Upper lobe of right lung (tissue), 1 donor: ENCODE results near the gene TRIM44. TPM values are rescaled to one million over a fixed set of nuclear protein-coding genes. Genes with fewer than 3 reads are reported as not detected.
"Not testable (repeated sequence)": the region's sequence is repeated elsewhere in the genome, so short reads cannot be mapped to it uniquely, and the experiment has no call there.

ENCODE experiments used
- ATAC-seq: fragments of 200-7000 bp; cut with Tn5 transposase; one replicate; pipeline ENCODE4 v1.9.1; 2020; ENCODE audit warnings: mild to moderate bottlenecking, moderate library complexity
- DNase-seq: peaks from one replicate; pipeline ENCODE4 v3.0.0-alpha.2; 2020
- H3K27ac ChIP-seq: fragments of 200-600 bp; one replicate; pipeline ENCODE4 v1.8.0; 2022
- H3K27me3 ChIP-seq: fragments of 200-600 bp; one replicate; pipeline ENCODE4 v1.8.0; 2022; ENCODE audit warnings: mild to moderate bottlenecking
- H3K36me3 ChIP-seq: fragments of 200-600 bp; one replicate; pipeline ENCODE4 v1.8.0; 2022
- H3K4me1 ChIP-seq: fragments of 200-600 bp; one replicate; pipeline ENCODE4 v1.8.0; 2022
- H3K4me3 ChIP-seq: fragments of 200-600 bp; one replicate; pipeline ENCODE4 v1.8.0; 2022; ENCODE audit warnings: mild to moderate bottlenecking
- H3K9me3 ChIP-seq: fragments of 200-600 bp; one replicate; pipeline ENCODE4 v1.8.0; 2022
- intact Hi-C: fragments of 100-400 bp; cut with DNase I; formaldehyde crosslinking; loops from one replicate; pipeline ENCODE4 v1.11.0; 2022
- total RNA-seq: library from RNA; stranded (reverse); fragmentation: NEBNext Ultra II Directional; extraction: Animal tissue kit (Norgen Biotek cat#: 25700); gene quantifications from one replicate; pipeline ENCODE4 v1.2.1, GENCODE V29; 2021
- TF ChIP-seq, protein P1 (sequence below): fragments of 200-600 bp; IDR thresholded peaks from one replicate; pipeline ENCODE4 v1.8.0; 2022; ENCODE audit warnings: antibody characterized with exemption
- donor health status: DM: no; HTN: yes; CAD: no; lungs with severe emphysema.

The TRIM44 gene
- total RNA-seq, 1 donor from 2014 or later = 67.2 TPM

DNA sequence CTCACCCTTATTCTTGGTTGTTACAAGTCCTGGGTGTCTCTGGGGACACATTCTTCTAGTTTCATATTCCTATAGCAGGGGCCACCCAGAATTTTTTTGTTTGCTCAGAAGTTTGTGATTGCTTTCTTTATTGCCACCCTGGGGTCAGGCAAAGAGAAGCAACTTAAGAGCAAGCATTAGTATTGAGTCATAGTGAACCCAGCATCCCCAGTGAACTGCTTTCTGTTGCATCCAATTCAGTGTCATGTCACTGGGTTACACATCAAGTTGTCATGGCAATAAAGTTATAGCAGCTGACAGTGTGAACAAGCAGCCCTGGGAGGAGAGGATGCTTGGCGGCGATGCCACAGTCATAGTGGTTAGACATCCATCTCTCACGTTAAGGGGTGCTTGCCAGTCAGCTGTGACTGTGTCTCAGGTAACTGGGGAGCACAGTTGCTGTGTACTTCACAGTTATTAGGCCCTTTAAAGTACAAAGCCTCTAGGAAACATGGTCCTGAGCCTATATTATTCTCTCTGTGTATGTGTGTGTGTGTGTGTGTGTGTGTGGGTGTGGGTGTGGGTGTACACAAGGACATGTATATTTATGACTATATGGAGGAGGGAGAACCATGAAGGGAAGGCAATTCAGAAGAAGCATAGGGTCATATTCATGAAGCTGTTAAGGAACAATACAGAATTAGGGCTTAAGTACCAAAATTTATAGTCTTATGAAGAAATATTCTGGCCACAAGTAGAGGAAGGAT, 52.5 kb downstream of the TRIM44 start:
- ATAC-seq = no peak
- intact Hi-C loops = no loop called here
- Histone ChIP-seq H3K27me3 (no peaks in the 10 kb centered on the region), H3K27ac (no peak overlapping the region), H3K4me3 (no peak overlapping the region), H3K9me3 (no peaks in the 10 kb centered on the region), H3K36me3 (no peaks in the 10 kb centered on the region), H3K4me1 (no peaks in the 10 kb centered on the region)
- DNase-seq = no peak
- TF ChIP-seq, protein P1, sequence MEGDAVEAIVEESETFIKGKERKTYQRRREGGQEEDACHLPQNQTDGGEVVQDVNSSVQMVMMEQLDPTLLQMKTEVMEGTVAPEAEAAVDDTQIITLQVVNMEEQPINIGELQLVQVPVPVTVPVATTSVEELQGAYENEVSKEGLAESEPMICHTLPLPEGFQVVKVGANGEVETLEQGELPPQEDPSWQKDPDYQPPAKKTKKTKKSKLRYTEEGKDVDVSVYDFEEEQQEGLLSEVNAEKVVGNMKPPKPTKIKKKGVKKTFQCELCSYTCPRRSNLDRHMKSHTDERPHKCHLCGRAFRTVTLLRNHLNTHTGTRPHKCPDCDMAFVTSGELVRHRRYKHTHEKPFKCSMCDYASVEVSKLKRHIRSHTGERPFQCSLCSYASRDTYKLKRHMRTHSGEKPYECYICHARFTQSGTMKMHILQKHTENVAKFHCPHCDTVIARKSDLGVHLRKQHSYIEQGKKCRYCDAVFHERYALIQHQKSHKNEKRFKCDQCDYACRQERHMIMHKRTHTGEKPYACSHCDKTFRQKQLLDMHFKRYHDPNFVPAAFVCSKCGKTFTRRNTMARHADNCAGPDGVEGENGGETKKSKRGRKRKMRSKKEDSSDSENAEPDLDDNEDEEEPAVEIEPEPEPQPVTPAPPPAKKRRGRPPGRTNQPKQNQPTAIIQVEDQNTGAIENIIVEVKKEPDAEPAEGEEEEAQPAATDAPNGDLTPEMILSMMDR = no peak

DNA sequence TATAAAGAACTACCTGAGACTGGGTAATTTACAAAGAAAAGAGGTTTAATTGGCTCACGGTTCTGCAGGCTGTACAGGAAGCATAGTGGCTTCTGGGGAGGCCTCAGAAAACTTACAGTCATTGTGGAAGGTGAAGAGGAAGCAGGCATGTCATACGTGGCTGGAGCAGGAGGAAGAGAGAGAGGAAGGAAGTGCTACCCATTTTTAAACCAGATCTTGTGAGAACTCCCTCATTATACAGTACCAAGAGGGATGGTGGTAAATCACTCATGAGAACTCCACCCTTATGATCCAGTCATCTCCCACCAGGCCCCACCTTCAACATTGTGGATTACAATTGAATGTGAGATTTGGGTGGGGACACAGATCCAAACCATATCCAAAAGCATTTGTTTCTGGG, 53.1 kb downstream of the TRIM44 start:
- H3K27ac ChIP-seq, H3K27me3 ChIP-seq, H3K4me1 ChIP-seq, H3K4me3 ChIP-seq, intact Hi-C loops, ATAC-seq, H3K36me3 ChIP-seq, H3K9me3 ChIP-seq, DNase-seq: not testable (repeated sequence)

DNA sequence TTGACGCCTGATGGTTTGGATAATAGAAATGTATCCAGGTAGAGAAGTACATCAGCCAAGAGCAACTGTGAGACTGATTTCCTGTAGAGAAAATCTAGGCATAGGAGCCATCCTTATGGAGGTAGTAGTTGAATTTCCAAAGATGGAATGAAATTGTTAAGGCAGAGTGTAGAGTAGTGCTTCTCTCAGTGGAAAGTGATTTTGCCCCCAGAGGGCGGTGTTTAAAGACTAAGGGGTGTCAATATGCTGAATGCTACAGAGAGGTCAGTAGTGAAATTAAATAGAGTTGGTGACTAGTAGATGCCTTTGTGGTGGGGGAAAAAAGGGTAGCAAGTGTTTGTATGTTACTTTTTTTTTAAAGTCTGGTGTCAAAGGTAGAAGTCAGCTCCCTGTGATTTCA, 54.5 kb downstream of the TRIM44 start:
- intact Hi-C loops = no loop called here
- Histone ChIP-seq H3K4me1 (no peaks in the 10 kb centered on the region), H3K36me3 (no peaks in the 10 kb centered on the region), H3K27ac (no peak overlapping the region), H3K4me3 (no peak overlapping the region), H3K27me3 (no peaks in the 10 kb centered on the region), H3K9me3 (no peaks in the 10 kb centered on the region)
- TF ChIP-seq, protein P1 = no peak
- no peak for DNase-seq
- no peak for ATAC-seq

DNA sequence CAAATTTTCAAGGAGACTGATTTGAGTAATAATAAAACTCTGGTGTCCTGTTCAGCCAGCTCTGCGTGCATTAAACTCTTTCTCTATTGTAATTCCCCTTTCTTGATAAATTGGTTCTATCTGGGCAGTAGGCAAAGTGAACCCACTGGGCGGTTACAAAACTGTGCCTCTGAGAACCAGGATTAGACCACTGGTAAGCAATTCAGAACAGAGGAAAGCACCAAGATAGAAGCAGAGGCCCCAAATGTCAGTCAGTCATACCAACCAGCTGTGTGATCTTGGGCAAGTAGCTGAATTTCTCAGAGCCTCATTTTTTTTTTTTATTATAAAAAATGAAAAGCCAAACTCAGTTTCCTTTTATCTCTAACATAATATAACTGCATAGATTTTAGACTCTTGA, 54.9 kb downstream of the TRIM44 start:
- DNase-seq = no peak

DNA sequence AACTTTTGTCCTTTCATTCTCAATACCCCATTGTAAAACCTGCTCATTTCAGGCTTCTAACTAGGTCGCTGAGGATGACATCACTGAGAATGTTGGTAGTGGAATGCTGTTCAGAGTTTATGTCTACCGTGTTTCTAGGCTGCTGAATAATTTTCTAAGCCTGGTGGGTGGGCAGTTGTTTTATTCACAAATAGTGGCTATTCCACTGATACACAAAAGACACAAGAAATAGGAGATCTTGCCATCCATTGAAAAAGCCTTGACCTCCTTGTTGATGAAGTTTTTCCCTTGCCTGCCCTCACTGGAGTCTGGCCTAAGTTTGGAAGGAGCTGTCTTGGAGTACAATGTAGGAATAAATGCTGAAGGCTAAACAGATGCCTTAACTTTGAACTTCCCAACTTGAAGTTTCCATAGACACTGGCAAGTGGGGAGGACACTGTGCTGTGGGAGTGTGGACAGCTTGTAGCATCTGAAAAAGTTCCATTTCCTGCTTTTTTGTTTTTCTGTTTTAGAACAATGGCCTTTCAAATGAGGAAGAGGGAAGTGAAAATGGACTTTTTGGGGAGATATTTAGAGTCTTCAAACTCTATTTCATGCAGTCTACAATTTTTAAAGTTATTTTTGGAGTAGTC, 59.2 kb downstream of the TRIM44 start:
- intact Hi-C loops = no loop called here
- Histone ChIP-seq H3K36me3 (peaks cover 8% of the 10 kb centered on the region), H3K27me3 (no peaks in the 10 kb centered on the region), H3K27ac (no peak overlapping the region), H3K4me3 (no peak overlapping the region), H3K4me1 (no peaks in the 10 kb centered on the region), H3K9me3 (no peaks in the 10 kb centered on the region)
- DNase-seq (no peak), ATAC-seq (peak; percentile 33)
- TF ChIP-seq, protein P1 = no peak

More for the DNA sequence above, 54.9 kb downstream of the TRIM44 start:
- no peak for ATAC-seq
- TF ChIP-seq, protein P1 = no peak
- intact Hi-C loops = no loop called here
- Histone ChIP-seq H3K36me3 (no peaks in the 10 kb centered on the region), H3K27me3 (no peaks in the 10 kb centered on the region), H3K4me1 (no peaks in the 10 kb centered on the region), H3K27ac (no peak overlapping the region), H3K4me3 (no peak overlapping the region), H3K9me3 (no peaks in the 10 kb centered on the region)

DNA sequence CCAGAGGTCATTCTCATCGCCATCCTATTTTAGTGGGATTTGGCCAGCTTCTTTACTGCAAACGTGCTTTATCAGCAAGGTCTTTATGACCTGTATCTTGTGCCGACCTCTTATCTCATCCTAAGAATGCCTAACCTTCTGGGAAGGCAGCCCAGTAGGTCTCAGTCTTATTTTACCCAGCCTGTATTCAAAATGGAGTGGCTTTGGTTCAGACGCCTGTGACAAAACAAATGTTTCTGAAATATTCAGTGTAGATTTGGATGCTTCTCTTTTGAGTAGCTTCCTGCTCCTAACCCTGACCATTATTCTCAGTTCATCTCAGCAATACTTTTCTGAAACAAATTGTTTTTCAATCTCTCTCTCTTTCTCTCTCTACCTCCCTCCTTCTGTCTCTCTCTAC, 60.1 kb downstream of the TRIM44 start:
- H3K9me3 ChIP-seq = no peaks in the 10 kb centered on the region
- no peaks in the 10 kb centered on the region for H3K4me1 ChIP-seq
- H3K27me3 ChIP-seq = no peaks in the 10 kb centered on the region
- H3K36me3 ChIP-seq = peaks cover 17% of the 10 kb centered on the region
- ATAC-seq (no peak), DNase-seq (no peak)
- intact Hi-C loops = no loop called here
- TF ChIP-seq, protein P1 = no peak
- no peak overlapping the region for H3K27ac ChIP-seq
- no peak overlapping the region for H3K4me3 ChIP-seq
